OCI-LY1 (cell line): ENCODE results near the gene MAPT.

Experiments
- H2AFZ ChIP-seq: fragments of 200-600 bp; sonication (generic), shearing (Covaris generic); 2 replicates; pipeline ENCODE4 v1.6.0; 2014; ENCODE audit warnings: antibody characterized with exemption, mild to moderate bottlenecking, low read length
- H3F3A ChIP-seq: fragments of 200-600 bp; sonication (generic), shearing (Covaris generic); 2 replicates; pipeline ENCODE4 v1.6.0; 2014; ENCODE audit warnings: mild to moderate bottlenecking, antibody characterized with exemption, low read length, moderate library complexity; ENCODE audit not compliant: insufficient read depth
- H3K27ac ChIP-seq: fragments of 200-600 bp; sonication (generic); 2 replicates; pipeline ENCODE4 v1.5.1; 2014; ENCODE audit warnings: low read length, mixed run types, mild to moderate bottlenecking, low read depth; ENCODE audit not compliant: poor library complexity, severe bottlenecking
- H3K27me3 ChIP-seq: fragments of 200-600 bp; sonication (generic); 2 replicates; pipeline ENCODE4 v1.6.0; 2014; ENCODE audit warnings: antibody characterized with exemption, mild to moderate bottlenecking, low read length, moderate library complexity; ENCODE audit not compliant: insufficient read depth
- H3K36me3 ChIP-seq: fragments of 200-600 bp; sonication (generic); 2 replicates; pipeline ENCODE4 v1.6.1; 2014; ENCODE audit warnings: mild to moderate bottlenecking, antibody characterized with exemption, low read length, moderate library complexity, mixed read lengths; ENCODE audit not compliant: insufficient read depth
- H3K4me1 ChIP-seq: fragments of 200-600 bp; sonication (generic); 2 replicates; pipeline ENCODE4 v1.5.1; 2014; ENCODE audit warnings: mild to moderate bottlenecking, low read length, moderate library complexity; ENCODE audit not compliant: insufficient read depth, severe bottlenecking
- H3K4me2 ChIP-seq: fragments of 200-600 bp; sonication (generic), shearing (Covaris generic); 2 replicates; pipeline ENCODE4 v1.6.1; 2014; ENCODE audit warnings: low read length
- H3K4me3 ChIP-seq: fragments of 200-600 bp; sonication (generic); 2 replicates; pipeline ENCODE4 v1.5.1; 2014; ENCODE audit warnings: low read length, low read depth, mild to moderate bottlenecking, mixed read lengths; ENCODE audit not compliant: poor library complexity, severe bottlenecking
- H3K79me2 ChIP-seq: fragments of 200-600 bp; shearing (Covaris generic); 2 replicates; pipeline ENCODE4 v1.6.1; 2016; ENCODE audit warnings: mixed run types, low read length, mixed read lengths; ENCODE audit not compliant: insufficient read depth
- H3K9ac ChIP-seq: fragments of 200-600 bp; sonication (generic), shearing (Covaris generic); 2 replicates; pipeline ENCODE4 v1.6.1; 2014; ENCODE audit warnings: mild to moderate bottlenecking, low read length, mixed read lengths
- H3K9me2 ChIP-seq: fragments of 200-600 bp; sonication (generic), shearing (Covaris generic); 2 replicates; pipeline ENCODE4 v1.6.1; 2014; ENCODE audit warnings: low read depth, mild to moderate bottlenecking, low read length, mixed read lengths
- H3K9me3 ChIP-seq: fragments of 200-600 bp; shearing (Covaris generic); 2 replicates; pipeline ENCODE4 v1.6.1; 2014; ENCODE audit warnings: low read length, mixed read lengths
- H4K20me1 ChIP-seq: fragments of 200-600 bp; sonication (generic), shearing (Covaris generic); 2 replicates; pipeline ENCODE4 v1.6.0; 2016; ENCODE audit warnings: mild to moderate bottlenecking, low read length; ENCODE audit not compliant: insufficient read depth
- EZH2 ChIP-seq: fragments of 200-600 bp; sonication (generic), shearing (Covaris generic); IDR thresholded peaks from 2 replicates; pipeline ENCODE4 v1.8.0; 2017; ENCODE audit warnings: borderline replicate concordance, mixed run types, mild to moderate bottlenecking, antibody characterized with exemption, low read length, moderate library complexity, mixed read lengths
- TF ChIP-seq, protein P1 (sequence below): fragments of 200-600 bp; sonication (generic), shearing (Covaris generic); IDR thresholded peaks from 2 replicates; pipeline ENCODE4 v1.5.1; 2017; ENCODE audit warnings: mild to moderate bottlenecking, antibody characterized with exemption, low read length, moderate library complexity, mixed read lengths

MAPT gene

DNA sequence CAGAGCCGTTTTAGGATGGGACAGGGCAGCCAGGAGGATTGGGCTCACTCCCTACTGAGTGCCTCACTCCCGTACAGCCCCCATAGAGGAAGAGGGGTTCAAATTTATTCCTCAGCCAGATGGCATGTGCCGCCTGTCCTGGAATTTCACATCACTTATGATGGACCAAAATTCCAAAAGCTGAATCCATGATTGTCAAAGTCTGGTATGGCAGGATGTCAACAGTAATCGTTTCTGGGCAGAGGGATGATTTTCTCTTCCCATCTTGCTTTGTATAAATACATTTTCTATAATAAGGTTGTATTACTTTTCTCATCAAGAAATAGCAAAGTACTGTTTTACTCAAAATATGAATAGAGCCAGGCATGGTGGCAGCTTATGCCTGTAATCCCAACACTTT, 66.0 kb downstream of the MAPT start:
- Histone ChIP-seq H3K4me1 (no peaks in the 10 kb centered on the region), H3K4me3 (no peak overlapping the region), H3F3A (no peaks in the 10 kb centered on the region), H2AFZ (no peak overlapping the region), H3K9me2 (no peaks in the 10 kb centered on the region), H3K4me2 (no peak overlapping the region), H3K27ac (no peak overlapping the region), H3K9me3 (no peaks in the 10 kb centered on the region), H4K20me1 (no peaks in the 10 kb centered on the region), H3K27me3 (no peaks in the 10 kb centered on the region; the same call in 1 of the 2 replicates), H3K9ac (no peak overlapping the region), H3K36me3 (no peaks in the 10 kb centered on the region), H3K79me2 (no peaks in the 10 kb centered on the region)
- TF ChIP-seq, protein P1, sequence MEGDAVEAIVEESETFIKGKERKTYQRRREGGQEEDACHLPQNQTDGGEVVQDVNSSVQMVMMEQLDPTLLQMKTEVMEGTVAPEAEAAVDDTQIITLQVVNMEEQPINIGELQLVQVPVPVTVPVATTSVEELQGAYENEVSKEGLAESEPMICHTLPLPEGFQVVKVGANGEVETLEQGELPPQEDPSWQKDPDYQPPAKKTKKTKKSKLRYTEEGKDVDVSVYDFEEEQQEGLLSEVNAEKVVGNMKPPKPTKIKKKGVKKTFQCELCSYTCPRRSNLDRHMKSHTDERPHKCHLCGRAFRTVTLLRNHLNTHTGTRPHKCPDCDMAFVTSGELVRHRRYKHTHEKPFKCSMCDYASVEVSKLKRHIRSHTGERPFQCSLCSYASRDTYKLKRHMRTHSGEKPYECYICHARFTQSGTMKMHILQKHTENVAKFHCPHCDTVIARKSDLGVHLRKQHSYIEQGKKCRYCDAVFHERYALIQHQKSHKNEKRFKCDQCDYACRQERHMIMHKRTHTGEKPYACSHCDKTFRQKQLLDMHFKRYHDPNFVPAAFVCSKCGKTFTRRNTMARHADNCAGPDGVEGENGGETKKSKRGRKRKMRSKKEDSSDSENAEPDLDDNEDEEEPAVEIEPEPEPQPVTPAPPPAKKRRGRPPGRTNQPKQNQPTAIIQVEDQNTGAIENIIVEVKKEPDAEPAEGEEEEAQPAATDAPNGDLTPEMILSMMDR: no peak
- no peak for TF ChIP-seq EZH2

DNA sequence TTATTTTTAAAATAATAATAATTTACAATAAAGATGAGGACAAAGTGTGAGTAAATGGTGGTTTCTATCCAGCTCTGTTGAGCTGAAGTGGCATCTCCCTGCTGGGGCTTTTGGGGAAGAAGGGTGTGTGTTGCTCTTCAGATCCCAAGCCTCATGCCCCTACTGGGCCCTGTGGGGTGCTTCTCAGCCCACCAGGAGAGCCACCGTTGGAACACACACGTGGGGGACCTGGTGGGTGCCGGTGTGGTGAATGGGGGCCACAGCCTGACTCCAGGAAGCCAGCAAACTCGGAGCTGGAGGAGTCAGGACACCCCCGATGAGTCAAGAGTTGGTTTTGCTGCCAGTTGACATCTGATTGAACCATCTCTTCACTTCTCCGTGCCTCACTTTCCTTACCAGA, 66.9 kb downstream of the MAPT start:
- no peaks in the 10 kb centered on the region for H3K9me2 ChIP-seq
- H3K79me2 ChIP-seq: no peaks in the 10 kb centered on the region
- H3K36me3 ChIP-seq: no peaks in the 10 kb centered on the region
- no peaks in the 10 kb centered on the region for H4K20me1 ChIP-seq
- no peaks in the 10 kb centered on the region for H3K9me3 ChIP-seq
- no peaks in the 10 kb centered on the region for H3F3A ChIP-seq
- H2AFZ ChIP-seq: no peak overlapping the region
- no peak for TF ChIP-seq EZH2
- TF ChIP-seq, protein P1: no peak
- H3K27me3 ChIP-seq: no peaks in the 10 kb centered on the region
- no peak overlapping the region for H3K4me3 ChIP-seq
- H3K9ac ChIP-seq: no peak overlapping the region
- H3K4me1 ChIP-seq: no peaks in the 10 kb centered on the region
- H3K4me2 ChIP-seq: no peak overlapping the region
- no peak overlapping the region for H3K27ac ChIP-seq

DNA sequence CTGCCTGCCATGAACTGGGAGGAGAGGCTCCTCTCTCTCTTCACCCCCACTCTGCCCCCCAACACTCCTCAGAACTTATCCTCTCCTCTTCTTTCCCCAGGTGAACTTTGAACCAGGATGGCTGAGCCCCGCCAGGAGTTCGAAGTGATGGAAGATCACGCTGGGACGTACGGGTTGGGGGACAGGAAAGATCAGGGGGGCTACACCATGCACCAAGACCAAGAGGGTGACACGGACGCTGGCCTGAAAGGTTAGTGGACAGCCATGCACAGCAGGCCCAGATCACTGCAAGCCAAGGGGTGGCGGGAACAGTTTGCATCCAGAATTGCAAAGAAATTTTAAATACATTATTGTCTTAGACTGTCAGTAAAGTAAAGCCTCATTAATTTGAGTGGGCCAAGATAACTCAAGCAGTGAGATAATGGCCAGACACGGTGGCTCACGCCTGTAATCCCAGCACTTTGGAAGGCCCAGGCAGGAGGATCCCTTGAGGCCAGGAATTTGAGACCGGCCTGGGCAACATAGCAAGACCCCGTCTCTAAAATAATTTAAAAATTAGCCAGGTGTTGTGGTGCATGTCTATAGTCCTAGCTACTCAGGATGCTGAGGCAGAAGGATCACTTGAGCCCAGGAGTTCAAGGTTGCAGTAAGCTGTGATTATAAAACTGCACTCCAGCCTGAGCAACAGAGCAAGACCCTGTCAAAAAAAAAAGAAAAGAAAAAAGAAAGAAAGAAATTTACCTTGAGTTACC, 68.0 kb downstream of the MAPT start:
- no peaks in the 10 kb centered on the region for H3K79me2 ChIP-seq

More for the DNA sequence above, 68.0 kb downstream of the MAPT start:
- no peaks in the 10 kb centered on the region for H3K27me3 ChIP-seq
- H3K4me2 ChIP-seq: no peak overlapping the region
- H3K27ac ChIP-seq: no peak overlapping the region
- no peaks in the 10 kb centered on the region for H3F3A ChIP-seq
- H3K4me1 ChIP-seq: no peaks in the 10 kb centered on the region
- no peaks in the 10 kb centered on the region for H3K9me2 ChIP-seq
- no peaks in the 10 kb centered on the region for H3K36me3 ChIP-seq
- no peak for TF ChIP-seq EZH2
- TF ChIP-seq, protein P1: no peak
- H4K20me1 ChIP-seq: no peaks in the 10 kb centered on the region
- H3K9me3 ChIP-seq: no peaks in the 10 kb centered on the region
- H3K9ac ChIP-seq: no peak overlapping the region
- no peak overlapping the region for H2AFZ ChIP-seq
- H3K4me3 ChIP-seq: no peak overlapping the region
